IPS DF 4.7 (cell line): ENCODE measurements around the gene HOXA4.

Source experiments
- DNase-seq: peaks from one replicate; pipeline ENCODE4 v3.0.0-alpha.2; 2013; ENCODE audit warnings: low spot score; ENCODE audit errors: extremely low read depth

HOXA4 gene

DNA sequence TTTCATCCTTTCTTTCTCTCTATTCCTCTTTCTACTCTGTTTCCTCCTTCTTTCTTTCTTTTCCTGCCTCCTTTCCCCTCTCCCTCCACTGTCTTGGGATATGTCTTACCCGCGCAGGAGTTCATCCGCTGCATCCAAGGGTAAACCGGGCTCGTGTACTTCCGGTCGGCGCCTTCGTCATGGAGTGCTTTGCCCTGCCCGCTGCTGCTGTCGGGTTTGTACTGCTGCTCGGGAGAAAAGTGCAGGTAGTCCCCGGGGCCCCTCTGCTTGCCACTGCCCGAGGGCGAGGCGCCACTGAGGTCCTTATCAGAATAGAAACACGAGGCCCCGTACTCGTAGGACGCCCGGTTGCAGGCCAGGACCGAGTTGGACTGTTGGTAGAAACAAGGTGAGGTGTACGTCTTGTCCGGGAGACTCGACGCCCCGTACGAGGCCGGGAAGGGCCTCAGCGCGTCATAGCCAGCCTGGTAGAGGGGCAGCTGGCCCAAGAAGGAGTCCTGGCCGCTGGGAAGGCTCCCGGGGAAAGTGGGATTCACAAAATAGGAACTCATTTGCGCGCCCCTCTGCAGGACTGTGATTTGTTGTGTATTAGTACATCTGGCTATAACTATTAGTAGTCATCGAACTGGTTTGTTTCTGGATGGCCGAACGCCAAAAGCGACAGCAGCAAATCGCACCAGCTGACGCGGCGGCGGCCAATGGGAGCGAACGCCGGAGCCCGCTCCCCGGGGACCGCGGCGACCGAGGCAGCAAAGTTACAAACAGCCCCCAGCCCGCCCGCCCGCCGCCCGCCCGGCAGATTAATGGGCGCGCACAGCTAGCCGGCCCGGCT lies 16.9 kb upstream of the HOXA4 start, which contains the start of gene HOXA6:
HOXA6 (minus strand) TSS at position 576 of the 832 bp plus-strand sequence; CDS start at position 551, 25 bp downstream.
- no peak for DNase-seq

DNA sequence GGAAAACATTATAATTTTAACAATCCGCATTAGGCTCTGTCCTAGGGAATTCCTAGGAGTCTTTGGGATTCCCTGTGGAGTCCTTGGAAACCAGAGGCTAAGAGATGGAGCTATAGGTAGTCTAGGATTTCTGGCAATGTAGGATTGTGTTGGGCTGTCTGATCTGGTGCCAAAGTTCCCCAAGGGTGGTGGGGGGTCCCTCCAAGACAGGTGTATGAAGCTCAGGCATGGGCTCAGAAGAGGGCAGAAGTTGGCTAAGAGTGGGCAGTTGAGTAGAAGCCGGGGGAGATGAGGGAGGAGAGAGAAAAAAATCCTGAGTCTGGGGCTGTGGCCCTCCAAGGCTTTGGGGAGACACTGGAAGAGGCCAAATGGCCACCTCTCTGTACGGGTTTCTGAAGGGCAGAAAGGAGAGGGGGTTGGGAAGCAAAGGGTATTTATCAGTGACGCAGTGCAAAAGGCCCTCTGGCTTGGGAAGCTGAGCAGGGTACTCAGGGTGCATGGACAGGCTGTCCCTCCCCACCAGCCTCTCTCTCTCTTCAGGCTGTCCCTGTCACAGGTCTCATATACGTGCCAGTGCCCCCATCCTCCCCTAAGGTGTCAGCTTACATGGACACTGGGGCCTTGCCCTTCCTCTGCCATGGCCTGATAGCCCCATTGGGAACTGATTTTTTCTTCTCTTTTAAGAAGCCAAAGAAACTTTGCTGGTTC lies 16.1 kb upstream of the HOXA4 start:
- no peak for DNase-seq

DNA sequence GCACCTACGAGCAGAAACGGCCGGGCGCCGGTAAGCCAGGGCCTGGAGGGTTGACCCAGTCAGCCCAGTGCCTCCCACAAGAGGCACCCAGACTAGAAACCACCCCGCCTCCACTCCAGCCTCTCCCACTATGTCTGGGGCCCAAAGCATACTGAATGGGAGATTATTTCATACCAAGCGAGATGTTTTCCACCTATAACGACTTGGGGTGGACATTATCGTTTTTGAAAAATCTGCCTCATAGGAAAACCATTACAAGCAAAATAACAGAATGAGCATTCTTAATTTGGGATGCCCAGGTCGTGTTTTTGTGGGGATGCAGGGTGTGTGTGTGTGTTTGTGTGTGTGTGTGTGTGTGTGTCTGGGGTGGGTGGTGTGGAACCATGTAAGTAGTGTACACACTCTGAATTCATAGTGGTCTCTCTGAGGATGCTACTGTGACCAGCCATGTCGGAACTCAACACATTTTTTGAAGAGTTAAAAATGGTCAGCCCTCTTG lies 15.4 kb upstream of the HOXA4 start:
- DNase-seq, result no peak

DNA sequence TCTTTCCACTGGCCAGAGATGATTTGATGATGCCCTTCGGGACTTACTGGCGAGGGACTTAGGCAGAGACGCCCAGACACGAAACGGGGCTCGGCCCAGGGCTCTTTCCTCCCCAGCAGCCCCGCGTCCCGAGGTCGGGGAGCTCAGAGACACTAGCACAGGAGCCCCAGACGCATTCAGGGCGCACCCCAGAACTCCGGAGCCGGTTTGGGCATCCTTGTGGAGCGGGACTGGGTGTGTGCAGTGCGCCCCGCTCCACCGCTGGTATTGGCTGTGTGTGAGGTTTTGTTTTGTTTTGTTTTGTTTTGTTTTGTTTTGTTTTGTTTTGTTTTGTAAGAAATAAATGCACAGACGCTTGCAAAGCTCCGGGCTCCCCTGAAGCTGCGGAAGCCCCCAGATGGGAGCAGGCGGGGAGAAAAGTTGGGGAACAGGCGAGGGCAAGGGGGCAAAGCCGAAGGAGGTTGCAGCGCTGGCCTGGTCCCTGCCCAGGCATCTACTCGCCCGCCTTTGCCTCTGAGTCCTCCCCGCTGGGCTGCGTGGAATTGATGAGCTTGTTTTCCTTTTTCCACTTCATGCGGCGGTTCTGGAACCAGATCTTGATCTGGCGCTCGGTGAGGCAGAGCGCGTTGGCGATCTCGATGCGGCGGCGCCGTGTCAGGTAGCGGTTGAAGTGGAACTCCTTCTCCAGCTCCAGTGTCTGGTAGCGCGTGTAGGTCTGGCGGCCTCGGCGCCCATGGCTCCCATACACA lies 14.8 kb upstream of the HOXA4 start:
- no peak for DNase-seq

DNA sequence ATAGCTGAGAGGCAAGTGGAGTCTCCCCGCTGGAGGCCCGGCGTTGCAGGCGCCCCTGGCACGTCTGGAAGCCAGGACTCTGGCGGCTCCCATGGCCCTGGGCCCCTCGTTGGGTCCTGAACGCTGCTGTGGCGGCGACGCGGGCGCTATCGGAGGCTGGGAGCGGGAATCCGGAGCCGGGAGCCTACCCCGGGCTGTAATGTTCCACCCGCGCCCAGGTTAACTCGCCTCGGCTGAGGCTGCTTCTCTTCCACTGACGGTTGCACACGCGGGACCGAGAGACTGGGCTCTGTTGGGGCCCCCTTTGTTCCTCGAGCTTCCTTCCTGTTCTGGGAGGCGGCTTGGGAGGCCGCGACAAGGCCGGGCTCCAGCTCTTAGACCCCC lies 14.2 kb upstream of the HOXA4 start:
- no peak for DNase-seq

DNA sequence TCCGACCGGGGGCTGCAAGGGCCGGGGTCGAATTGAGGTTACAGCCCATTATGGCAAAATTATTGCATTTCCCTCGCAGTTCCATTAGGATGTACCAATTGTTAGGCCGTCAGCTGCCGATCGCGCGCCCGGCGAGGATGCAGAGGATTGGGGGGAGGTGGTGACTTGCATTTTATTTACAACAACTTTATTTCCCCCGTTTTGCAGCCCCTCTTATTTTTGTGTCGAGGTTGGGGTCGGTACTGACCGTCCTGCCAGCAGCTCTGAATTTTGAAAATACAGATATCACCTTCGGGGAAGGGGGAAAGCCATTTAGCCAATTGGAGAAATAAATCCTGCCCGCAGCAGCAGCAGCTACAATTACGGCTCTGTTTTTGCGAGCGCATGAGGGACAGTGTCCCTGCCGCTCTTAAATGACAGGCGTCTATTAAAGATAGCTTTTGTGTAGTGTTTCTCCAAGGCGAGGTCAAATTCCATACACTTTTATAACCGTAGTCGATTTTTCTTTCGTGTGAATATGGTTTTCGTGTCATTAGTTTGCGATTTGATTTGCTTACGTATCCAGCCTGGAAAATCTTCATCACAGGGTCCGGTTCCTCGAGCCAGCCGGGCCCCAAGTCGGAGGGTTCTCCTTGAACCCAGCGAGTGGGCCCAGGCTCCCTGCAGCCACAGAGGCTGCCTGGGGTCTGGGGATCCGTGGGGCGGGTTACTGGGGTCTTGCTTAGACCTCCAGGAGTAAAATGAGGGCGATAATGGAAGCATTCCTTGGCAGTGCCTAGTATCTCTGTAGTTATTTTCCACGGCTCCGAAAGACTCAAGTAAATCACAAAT lies 13.6 kb upstream of the HOXA4 start:
- no peak for DNase-seq

DNA sequence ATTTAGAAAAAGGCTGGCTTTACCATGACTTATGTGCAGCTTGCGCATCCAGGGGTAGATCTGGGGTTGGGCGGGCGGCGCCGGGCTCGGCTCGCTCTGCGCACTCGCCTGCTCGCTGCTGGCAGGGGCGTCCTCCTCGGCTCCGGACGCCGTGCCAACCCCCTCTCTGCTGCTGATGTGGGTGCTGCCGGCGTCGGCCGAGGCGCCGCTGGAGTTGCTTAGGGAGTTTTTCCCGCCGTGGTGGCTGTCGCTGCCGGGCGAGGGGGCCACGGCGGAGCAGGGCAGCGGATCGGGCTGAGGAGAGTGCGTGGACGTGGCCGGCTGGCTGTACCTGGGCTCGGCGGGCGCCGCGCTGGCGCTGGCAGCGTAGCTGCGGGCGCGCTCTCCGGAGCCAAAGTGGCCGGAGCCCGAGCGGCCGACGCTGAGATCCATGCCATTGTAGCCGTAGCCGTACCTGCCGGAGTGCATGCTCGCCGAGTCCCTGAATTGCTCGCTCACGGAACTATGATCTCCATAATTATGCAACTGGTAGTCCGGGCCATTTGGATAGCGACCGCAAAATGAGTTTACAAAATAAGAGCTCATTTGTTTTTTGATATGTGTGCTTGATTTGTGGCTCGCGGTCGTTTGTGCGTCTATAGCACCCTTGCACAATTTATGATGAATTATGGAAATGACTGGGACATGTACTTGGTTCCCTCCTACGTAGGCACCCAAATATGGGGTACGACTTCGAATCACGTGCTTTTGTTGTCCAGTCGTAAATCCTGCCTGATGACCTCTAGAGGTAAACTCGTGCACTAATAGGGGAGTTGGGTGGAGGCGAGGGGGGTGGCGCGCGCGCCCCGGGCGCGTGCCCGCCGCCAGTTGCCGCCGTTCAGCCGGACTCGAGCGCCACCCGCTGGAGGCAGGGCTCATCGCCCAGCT lies 12.7 kb upstream of the HOXA4 start, which contains the start of gene HOXA5:
HOXA5 (minus strand) TSS at position 659 of the 927 bp plus-strand sequence; CDS start at position 585, 74 bp downstream.
- no peak for DNase-seq

DNA sequence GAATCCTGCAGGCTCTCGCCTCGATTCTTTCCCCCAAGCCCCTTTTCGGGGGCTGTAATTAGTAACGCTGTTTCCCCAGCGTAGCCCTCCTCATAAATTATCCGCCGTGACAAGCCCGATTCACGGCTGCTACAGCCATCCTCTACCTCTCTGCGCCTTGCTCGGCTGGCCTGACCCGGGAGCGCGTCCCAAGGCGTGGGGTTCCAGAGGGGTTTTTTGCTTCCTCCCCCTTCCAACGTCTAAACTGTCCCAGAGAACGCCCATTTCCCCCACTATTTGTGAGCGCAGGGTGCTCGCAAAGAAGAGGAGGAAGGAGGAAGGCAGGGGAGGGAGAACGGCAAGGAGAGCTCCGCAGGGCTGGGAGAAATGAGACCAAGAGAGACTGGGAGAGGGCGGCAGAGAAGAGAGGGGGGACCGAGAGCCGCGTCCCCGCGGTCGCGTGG lies 12.0 kb upstream of the HOXA4 start:
- no peak for DNase-seq

DNA sequence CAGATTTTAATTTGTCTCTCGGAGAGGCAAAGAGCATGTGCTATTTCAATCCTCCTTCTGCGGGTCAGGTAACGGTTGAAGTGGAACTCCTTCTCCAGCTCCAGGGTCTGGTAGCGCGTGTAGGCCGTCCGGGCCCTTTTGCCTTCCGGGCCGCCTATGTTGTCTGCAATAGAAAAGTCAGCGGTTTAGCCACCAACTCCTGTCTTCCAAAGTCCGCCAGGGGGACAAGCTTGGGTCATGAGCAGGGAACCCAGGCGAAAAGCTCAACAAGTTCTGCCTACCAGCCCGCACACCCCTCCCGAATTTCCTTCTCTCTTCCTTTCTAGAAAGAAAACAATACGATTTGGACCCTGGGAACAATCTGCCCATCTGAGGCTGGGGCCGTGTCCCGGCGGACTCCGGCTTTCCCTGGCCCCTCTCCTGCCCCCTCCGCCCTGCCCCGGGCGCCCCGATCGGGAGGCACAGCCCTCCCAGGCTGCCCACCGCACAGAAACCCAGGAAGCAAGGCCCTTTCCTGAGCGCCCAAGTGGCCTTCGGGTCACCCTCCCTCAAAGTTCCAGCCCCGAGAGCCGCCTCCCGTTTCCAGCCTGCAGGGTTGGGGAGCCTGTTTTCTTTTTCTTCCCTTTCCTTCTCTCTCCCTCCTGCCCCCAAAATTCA lies 11.5 kb upstream of the HOXA4 start:
- no peak for DNase-seq

DNA sequence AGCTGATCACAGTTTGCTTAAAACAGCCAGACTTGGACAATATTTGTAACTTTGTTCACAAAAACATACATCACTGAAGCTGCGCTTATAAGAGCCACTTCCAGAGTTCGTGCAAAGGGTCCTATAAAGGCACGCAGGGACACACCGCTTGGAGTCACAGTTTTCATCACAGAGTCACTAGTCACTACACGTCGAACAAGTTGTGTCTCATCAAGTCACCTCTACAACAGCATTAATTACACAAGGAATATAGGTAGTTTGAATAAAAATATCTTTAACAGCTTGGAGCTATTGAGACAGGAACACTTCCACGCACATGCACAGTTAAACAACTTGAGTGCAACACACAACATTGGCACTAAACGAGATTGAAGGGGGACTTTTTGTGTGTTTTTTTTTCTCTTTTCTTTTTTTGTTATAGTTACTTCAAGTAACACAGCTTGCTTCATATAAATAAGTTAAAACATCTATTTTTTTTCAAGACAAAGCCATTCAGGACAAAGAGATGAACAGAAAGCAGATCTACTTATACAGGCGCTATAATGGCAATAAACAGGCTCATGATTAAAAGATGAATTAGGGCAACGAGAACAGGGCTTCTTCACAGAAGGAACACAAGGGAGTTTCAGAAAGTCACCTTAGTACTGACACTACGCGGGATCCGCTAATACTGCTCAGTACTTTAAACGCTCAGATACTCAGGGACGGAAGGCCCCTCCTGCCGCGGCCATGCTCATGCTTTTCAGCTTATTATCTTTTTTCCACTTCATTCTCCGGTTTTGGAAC lies 10.8 kb upstream of the HOXA4 start:
- DNase-seq, result no peak

DNA sequence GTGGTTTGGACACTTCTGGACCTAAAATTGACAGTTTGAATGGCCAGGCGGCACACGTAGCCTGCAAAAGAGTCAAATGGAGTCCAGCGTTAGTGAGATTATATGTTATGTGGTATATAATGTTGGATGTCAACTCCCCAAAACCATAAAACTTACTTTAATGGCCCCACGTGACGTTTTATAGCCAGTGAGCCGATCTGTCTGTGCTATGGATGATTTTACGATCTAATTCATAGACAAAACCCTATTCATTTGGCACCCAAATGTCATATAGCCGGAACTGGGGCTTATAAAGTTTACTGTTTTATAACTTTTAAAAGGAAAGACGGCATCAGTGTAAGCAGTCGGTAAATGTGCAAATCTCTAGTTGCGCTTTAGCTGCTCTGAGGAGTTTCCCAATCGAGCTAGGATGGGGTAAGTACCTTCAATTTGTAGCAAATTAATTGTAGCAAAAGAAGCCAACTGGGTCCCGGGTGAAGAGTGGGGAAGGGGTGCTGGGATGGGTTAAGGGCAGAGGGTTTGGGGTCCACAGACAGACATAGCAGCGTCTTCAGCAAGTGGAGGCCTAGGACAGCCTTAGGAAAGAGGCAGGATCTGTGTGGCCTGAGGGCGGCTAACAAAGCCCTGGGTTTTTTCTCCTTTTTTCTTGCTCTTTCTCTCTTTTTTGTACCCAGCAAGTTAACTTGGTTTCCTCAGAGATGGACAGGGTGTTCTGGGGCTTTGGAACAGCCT lies 9.7 kb upstream of the HOXA4 start:
- DNase-seq, result no peak

DNA sequence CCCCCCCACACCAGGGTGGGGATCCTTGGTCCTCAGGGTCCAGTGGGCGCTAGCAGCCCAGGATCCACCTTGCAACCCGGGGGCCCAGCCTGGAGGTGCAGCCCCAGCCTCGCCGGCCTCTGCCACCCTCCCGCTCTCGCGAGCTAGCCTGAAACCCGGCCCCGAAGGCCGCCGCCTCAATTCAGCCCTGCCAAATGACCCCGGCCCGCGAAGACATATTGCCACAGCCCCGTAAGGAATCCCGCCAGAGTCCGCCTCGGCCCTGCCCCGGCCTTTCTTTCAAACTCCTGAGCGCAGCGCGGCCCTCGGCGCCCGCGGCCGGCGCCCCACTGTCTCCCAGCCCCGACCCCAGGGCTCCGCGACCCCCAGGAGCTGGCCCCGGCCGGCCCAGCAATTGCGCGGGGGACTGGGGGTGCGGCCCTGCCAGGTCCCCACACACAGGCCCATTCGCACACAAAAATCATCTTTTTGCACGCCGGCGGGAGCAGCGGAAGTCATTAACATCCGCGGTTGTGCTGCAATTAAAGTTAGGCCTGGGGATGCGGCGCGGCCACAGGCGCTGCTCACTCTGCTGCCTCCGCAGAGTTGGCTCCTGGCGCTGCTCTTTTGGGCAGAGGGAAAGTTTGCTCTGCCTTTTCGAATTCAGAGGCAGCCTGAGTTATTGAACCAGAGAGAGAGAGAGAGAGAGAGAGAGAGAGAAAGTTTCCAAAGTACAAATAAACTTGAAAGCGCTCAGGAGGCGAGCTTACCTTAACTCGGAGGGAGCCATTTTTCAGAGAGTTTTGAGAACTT lies 9.0 kb upstream of the HOXA4 start:
- DNase-seq, result no peak

DNA sequence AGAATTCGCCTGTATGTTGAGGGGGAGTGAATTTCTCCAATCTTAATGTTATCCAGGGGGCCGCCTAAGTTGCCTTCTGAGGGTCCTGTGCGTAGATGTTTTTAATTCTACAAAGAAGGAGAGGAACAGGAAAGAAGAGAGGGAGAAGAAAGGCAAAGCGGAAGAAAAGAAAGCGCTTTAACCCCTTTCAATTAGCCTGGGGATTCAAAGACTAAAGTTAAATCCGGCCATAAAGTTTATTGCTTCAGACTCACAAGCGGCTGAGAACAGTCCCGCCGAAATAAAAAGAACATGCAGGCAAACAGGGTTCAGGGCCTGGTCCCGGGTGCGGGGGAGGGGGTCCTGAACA lies 8.4 kb upstream of the HOXA4 start:
- no peak for DNase-seq

DNA sequence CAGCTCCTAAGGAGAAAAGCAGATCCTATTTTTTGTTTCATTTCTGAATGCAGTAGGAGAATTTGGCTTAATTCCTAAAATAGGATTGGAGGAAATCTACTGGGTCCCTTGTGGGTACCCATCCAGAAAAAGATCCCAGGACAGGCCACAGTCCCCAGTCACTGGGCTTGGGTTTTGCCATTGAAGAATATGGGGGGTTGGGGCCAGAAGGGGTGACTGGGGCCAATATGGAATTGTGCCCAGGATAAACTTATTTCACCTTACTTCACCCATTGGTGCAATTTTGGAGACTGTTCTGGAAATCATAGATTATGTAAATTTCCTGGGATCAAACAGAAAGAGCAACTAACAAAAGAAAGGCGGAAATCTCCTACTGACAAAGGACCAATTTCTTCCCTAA lies 7.9 kb upstream of the HOXA4 start:
- no peak for DNase-seq

DNA sequence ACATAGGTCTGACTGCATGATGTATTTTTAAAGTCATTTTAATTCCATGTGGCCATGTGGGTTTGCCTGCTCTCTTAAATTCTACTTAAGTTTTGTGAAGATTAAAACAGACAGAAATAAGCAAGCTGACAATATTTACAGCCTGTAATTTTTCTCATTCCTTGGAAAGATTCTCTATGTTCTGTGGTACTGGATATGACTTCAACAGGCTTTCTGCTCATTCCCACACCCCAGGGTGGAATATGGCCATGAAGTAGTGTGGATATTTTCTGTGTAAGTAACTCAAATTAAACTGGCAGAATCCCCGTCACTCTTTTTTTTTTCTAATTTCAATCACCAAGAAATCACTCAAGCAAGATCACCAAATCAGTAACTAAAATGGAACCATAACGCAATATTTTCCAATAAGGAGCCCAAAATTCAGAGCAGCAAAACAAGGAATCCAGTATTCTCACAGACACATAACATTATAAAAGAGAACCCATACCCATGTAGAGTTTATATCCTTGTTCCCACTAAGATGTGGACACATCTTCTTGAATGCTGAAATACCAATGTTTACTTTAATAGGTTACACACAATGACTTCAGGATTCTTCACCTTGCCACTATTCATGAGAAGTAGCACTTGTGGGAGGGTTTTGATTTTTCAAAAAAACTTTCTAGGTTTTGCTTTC lies 7.2 kb upstream of the HOXA4 start:
- DNase-seq, result no peak

DNA sequence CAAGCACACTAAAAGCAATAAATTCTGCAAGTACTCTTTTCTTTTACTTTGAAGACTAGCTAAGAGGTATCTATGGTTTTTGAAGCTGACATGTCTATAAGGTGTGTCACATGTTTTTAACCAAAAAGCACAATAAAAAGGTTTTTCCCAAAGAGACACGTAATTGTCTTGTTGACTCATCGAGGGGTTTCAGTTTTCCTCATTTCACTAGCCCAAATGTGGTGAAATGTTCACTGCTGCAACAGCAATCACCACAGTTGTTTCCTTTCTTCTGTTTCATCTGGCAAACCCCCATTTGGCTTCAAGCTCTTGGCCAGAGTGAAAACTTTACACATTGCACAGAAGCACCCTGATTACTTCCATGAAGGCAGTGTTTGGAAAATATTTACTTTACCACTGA lies 3.8 kb upstream of the HOXA4 start:
- DNase-seq, result no peak
